ENCODE data around the gene CIB4.

DNA sequence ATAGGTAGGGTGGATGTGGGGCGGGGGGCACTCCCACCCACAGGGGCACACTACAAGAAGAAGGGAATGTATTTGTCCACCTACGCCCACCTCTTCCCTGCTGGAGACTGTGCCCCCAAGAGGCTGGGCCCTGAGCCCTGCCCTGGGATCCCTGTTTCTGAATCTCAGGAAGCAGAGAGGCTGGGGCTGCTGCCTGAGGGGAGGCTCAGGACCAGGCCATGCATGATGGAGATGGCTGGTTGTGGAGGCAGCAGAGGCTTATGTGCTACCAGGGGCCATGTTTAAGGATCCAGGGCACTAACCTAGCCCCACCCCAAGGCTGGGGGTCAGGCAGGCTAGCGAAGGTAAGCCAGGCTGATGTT, 82.1 kb downstream of the CIB4 start:
- TF ChIP-seq CTCF (IDR thresholded peaks at IDR 0.05), result no peak
- TF ChIP-seq POLR2AphosphoS5 (IDR thresholded peaks at IDR 0.05), result no peak
